Mesendoderm (in vitro differentiated cells): ENCODE results near the gene DNMT3L.

Experiments used
- DNase-seq: peaks from one replicate; pipeline ENCODE4 v3.0.0; 2013
- H2AK5ac ChIP-seq: 2 replicates; pipeline ENCODE4 v1.6.1; 2013; ENCODE audit warnings: low read length, inconsistent platforms
- H2BK120ac ChIP-seq: 2 replicates; pipeline ENCODE4 v1.6.1; 2013; ENCODE audit warnings: low read depth, mild to moderate bottlenecking, low read length, moderate library complexity, mixed read lengths
- H2BK15ac ChIP-seq: replicated peaks from 2 replicates; pipeline ENCODE4 v1.6.1; 2013; ENCODE audit warnings: low read depth, mild to moderate bottlenecking, moderate library complexity
- H2BK5ac ChIP-seq: 2 replicates; pipeline ENCODE4 v1.6.1; 2013; ENCODE audit warnings: low read length, inconsistent platforms
- H3K18ac ChIP-seq: 2 replicates; pipeline ENCODE4 v1.6.1; 2013; ENCODE audit warnings: mild to moderate bottlenecking, low read length, mixed read lengths
- H3K23ac ChIP-seq: one replicate; pipeline ENCODE4 v1.6.1; 2013; ENCODE audit warnings: low read length
- H3K27ac ChIP-seq: 2 replicates; pipeline ENCODE4 v1.5.1; 2013; ENCODE audit warnings: low read depth, mild to moderate bottlenecking, inconsistent platforms, low read length, moderate library complexity
- H3K27me3 ChIP-seq: 2 replicates; pipeline ENCODE4 v1.6.1; 2013; ENCODE audit warnings: low read length, control low read depth, mild to moderate bottlenecking, inconsistent platforms; ENCODE audit not compliant: insufficient read depth, poor library complexity
- H3K36me3 ChIP-seq: 2 replicates; pipeline ENCODE4 v1.6.1; 2013; ENCODE audit warnings: low read length, inconsistent platforms; ENCODE audit not compliant: control insufficient read depth, insufficient read depth
- H3K4ac ChIP-seq: one replicate; pipeline ENCODE4 v1.6.1; 2013; ENCODE audit warnings: low read depth, mild to moderate bottlenecking, low read length, moderate library complexity
- H3K4me1 ChIP-seq: 2 replicates; pipeline ENCODE4 v1.6.1; 2013; ENCODE audit warnings: low read depth, low read length, inconsistent platforms; ENCODE audit not compliant: control insufficient read depth
- H3K4me2 ChIP-seq: 2 replicates; pipeline ENCODE4 v1.6.1; 2013; ENCODE audit warnings: low read length
- H3K4me3 ChIP-seq: 2 replicates; pipeline ENCODE4 v1.5.1; 2013; ENCODE audit warnings: mild to moderate bottlenecking, low read length
- H3K56ac ChIP-seq: one replicate; pipeline ENCODE4 v1.6.1; 2013; ENCODE audit warnings: low read length
- H3K79me1 ChIP-seq: 2 replicates; pipeline ENCODE4 v1.6.1; 2013; ENCODE audit warnings: low read length, inconsistent platforms
- H3K79me2 ChIP-seq: 2 replicates; pipeline ENCODE4 v1.6.1; 2013; ENCODE audit warnings: mild to moderate bottlenecking, low read length; ENCODE audit not compliant: control insufficient read depth, insufficient read depth
- H3K9ac ChIP-seq: 2 replicates; pipeline ENCODE4 v1.6.1; 2013; ENCODE audit warnings: low read length, inconsistent platforms
- H4K5ac ChIP-seq: one replicate; pipeline ENCODE4 v1.6.1; 2013; ENCODE audit warnings: low read length
- H4K8ac ChIP-seq: one replicate; pipeline ENCODE4 v1.6.1; 2013; ENCODE audit warnings: low read depth, mild to moderate bottlenecking, control low read depth, low read length, moderate library complexity
- WGBS: extraction: QIAGEN DNeasy Blood & Tissue Kit; methylation state at CpG from one replicate; pipeline ENCODE4 v1.1.7; 2013; ENCODE audit warnings: low lambda C conversion rate, missing lambda C conversion rate; ENCODE audit not compliant: insufficient coverage; ENCODE audit errors: extremely low coverage; 5-methylcytosine and 5-hydroxymethylcytosine counted together

Gene DNMT3L

DNA sequence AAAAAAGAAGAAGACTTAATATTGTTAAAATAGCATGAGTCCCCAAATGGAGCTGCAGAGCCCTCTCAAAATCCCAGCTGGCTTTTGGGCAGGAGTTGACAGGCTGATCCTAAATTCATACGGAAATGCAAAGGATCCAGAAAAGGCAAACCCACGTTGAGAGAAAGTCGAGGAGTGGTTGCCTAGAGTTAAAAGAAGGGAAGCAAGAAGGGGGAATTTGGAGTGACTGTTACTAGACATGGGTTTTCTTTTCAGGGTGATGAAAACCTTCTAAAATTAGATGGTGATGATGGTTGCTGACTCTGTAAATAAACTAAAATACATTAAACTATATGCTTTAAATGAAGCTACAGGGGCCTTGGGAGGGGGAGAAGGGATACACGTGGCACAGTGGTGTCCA, 1.6 kb downstream of the DNMT3L start:
- no peak overlapping the region for H4K8ac ChIP-seq
- H3K27me3 ChIP-seq = no peaks in the 10 kb centered on the region
- H3K4me1 ChIP-seq = peaks cover 3% of the 10 kb centered on the region
- H2BK5ac ChIP-seq = no peak overlapping the region
- H3K79me2 ChIP-seq = no peaks in the 10 kb centered on the region
- no peak overlapping the region for H3K23ac ChIP-seq
- H3K4me2 ChIP-seq = no peak overlapping the region
- WGBS = no CpG with 5 or more reads among the region's 4 CpGs
- no peak for DNase-seq
- H3K36me3 ChIP-seq = no peaks in the 10 kb centered on the region
- no peak overlapping the region for H3K4me3 ChIP-seq
- H3K56ac ChIP-seq = no peak overlapping the region
- no peak overlapping the region for H2AK5ac ChIP-seq
- no peak overlapping the region for H4K5ac ChIP-seq
- H3K4ac ChIP-seq = no peak overlapping the region
- H3K27ac ChIP-seq = no peak overlapping the region
- H3K18ac ChIP-seq = no peak overlapping the region
- no peak overlapping the region for H2BK15ac ChIP-seq
- no peak overlapping the region for H3K9ac ChIP-seq
- H3K79me1 ChIP-seq = no peaks in the 10 kb centered on the region
- no peak overlapping the region for H2BK120ac ChIP-seq

GRCh38 chr21:44259082-44259705, 2.5 kb downstream of the DNMT3L start:
- Histone ChIP-seq H3K4me2 (no peak overlapping the region), H3K4me1 (peaks cover 3% of the 10 kb centered on the region), H4K5ac (no peak overlapping the region), H3K18ac (no peak overlapping the region), H3K79me2 (no peaks in the 10 kb centered on the region), H3K27ac (no peak overlapping the region), H3K4ac (no peak overlapping the region), H2AK5ac (no peak overlapping the region), H3K79me1 (no peaks in the 10 kb centered on the region), H4K8ac (no peak overlapping the region), H3K4me3 (no peak overlapping the region), H3K23ac (no peak overlapping the region), H3K27me3 (no peaks in the 10 kb centered on the region), H3K36me3 (no peaks in the 10 kb centered on the region), H3K9ac (no peak overlapping the region), H2BK15ac (no peak overlapping the region), H2BK5ac (no peak overlapping the region), H3K56ac (no peak overlapping the region), H2BK120ac (no peak overlapping the region)
- whole genome bisulfite sequencing = no CpG with 5 or more reads among the region's 22 CpGs
- no peak for DNase-seq

GRCh38 chr21:44258056-44258725, 3.5 kb downstream of the DNMT3L start:
- H2AK5ac ChIP-seq = no peak overlapping the region
- H3K56ac ChIP-seq = no peak overlapping the region
- no peak overlapping the region for H4K5ac ChIP-seq
- no peak overlapping the region for H3K4ac ChIP-seq
- H4K8ac ChIP-seq = no peak overlapping the region
- H3K27ac ChIP-seq = no peak overlapping the region
- H3K4me2 ChIP-seq = no peak overlapping the region
- no peak overlapping the region for H3K4me3 ChIP-seq
- no peak for DNase-seq
- peaks cover 2% of the 10 kb centered on the region for H3K4me1 ChIP-seq
- WGBS = no CpG with 5 or more reads among the region's 34 CpGs
- no peak overlapping the region for H3K23ac ChIP-seq
- no peak overlapping the region for H3K18ac ChIP-seq
- no peak overlapping the region for H2BK5ac ChIP-seq
- no peak overlapping the region for H3K9ac ChIP-seq
- no peak overlapping the region for H2BK15ac ChIP-seq
- no peak overlapping the region for H2BK120ac ChIP-seq
- no peaks in the 10 kb centered on the region for H3K79me2 ChIP-seq
- no peaks in the 10 kb centered on the region for H3K79me1 ChIP-seq
- no peaks in the 10 kb centered on the region for H3K27me3 ChIP-seq
- H3K36me3 ChIP-seq = no peaks in the 10 kb centered on the region

GRCh38 chr21:44255511-44255981, 6.2 kb downstream of the DNMT3L start:
- H3K36me3 ChIP-seq = no peaks in the 10 kb centered on the region
- no CpG with 5 or more reads among the region's 11 CpGs for WGBS
- peak; percentile 16 for DNase-seq

GRCh38 chr21:44253832-44254710, 7.6 kb downstream of the DNMT3L start:
- Histone ChIP-seq H3K18ac (no peak overlapping the region), H3K23ac (no peak overlapping the region), H4K8ac (no peak overlapping the region), H3K27me3 (no peaks in the 10 kb centered on the region), H3K79me2 (no peaks in the 10 kb centered on the region), H3K36me3 (no peaks in the 10 kb centered on the region), H3K9ac (no peak overlapping the region), H2AK5ac (no peak overlapping the region), H2BK15ac (no peak overlapping the region), H2BK120ac (no peak overlapping the region), H3K4me2 (no peak overlapping the region), H3K56ac (no peak overlapping the region), H3K4me1 (no peaks in the 10 kb centered on the region), H3K4me3 (no peak overlapping the region), H3K79me1 (no peaks in the 10 kb centered on the region), H3K4ac (no peak overlapping the region), H2BK5ac (no peak overlapping the region), H3K27ac (no peak overlapping the region), H4K5ac (no peak overlapping the region)
- DNase-seq = no peak
- WGBS = no CpG with 5 or more reads among the region's 29 CpGs

More at GRCh38 chr21:44255511-44255981, 6.2 kb downstream of the DNMT3L start:
- Histone ChIP-seq H3K79me2 (no peaks in the 10 kb centered on the region), H4K5ac (no peak overlapping the region), H3K9ac (no peak overlapping the region), H2BK5ac (no peak overlapping the region), H3K56ac (no peak overlapping the region), H2BK15ac (no peak overlapping the region), H3K18ac (no peak overlapping the region), H3K79me1 (no peaks in the 10 kb centered on the region), H3K4me1 (no peaks in the 10 kb centered on the region), H3K4ac (no peak overlapping the region), H3K23ac (no peak overlapping the region), H3K27me3 (no peaks in the 10 kb centered on the region), H4K8ac (no peak overlapping the region), H2BK120ac (no peak overlapping the region), H3K4me2 (no peak overlapping the region), H3K4me3 (no peak overlapping the region), H3K27ac (no peak overlapping the region), H2AK5ac (no peak overlapping the region)
